ENCODE data around the gene ZDHHC17.

DNA sequence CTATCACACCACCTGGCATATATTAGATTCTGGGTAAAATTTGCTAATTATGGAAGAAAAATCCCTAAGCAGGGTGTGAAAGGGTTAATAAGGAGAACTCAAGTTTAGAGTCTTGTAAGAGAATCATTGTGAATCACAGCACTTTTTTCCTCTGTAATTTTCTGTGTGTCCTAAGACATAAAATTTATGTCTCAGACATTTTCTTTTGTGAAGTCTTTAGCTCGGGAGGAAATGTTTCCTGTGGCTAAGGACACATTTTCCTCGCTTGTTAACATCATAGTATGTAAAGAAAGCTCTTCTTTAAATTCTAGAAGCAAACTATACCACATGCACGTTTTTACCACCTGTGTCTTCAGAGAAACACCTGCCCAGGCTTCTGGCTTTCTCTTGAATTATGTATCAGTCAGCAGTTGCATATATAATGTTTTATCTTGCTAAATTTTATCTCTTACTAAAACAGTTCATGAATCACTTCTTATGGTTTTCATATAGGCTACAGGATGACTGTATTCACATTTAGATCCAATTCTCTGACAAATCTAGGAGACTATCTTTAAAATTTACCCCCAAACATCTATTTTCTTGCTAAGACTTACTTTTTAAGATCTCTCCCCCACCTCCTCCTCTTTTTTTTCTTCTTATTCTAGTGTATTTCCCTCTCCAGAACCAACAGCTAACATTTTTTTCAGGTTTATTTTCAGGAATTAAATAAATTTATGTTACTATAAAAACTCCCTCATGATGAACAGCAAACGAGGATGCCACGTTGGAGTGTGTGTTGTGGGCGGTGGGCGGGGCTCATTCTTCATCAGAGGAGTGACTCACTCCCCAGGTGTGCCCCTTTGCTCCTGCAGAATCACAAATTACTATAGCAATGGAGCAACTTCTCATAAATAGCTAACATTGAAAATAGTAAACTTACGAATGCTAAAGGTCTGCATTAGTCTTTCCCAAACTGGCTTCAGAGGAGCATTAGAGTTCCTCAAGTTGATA, 126.5 kb downstream of the ZDHHC17 start:
- TF ChIP-seq, protein P1, sequence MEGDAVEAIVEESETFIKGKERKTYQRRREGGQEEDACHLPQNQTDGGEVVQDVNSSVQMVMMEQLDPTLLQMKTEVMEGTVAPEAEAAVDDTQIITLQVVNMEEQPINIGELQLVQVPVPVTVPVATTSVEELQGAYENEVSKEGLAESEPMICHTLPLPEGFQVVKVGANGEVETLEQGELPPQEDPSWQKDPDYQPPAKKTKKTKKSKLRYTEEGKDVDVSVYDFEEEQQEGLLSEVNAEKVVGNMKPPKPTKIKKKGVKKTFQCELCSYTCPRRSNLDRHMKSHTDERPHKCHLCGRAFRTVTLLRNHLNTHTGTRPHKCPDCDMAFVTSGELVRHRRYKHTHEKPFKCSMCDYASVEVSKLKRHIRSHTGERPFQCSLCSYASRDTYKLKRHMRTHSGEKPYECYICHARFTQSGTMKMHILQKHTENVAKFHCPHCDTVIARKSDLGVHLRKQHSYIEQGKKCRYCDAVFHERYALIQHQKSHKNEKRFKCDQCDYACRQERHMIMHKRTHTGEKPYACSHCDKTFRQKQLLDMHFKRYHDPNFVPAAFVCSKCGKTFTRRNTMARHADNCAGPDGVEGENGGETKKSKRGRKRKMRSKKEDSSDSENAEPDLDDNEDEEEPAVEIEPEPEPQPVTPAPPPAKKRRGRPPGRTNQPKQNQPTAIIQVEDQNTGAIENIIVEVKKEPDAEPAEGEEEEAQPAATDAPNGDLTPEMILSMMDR (IDR thresholded peaks at IDR 0.05; ENCODE audit: low read depth, low read length) = no peak
- TF ChIP-seq POLR2A (IDR thresholded peaks at IDR 0.05; ENCODE audit: extremely low read depth, insufficient read length) = no peak
- TF ChIP-seq MYC (IDR thresholded peaks at IDR 0.05; ENCODE audit: low read depth, low read length) = no peak
